NCI-H2081 (cell line): Measurements from ENCODE around the gene SUPT6H.
A peak's percentile ranks its signal among the peaks of the same experiment; 100 is the strongest.

ENCODE experiments used
- DNase-seq, 2 experiments: peaks; one replicate each; lab custom pipeline; 2025; lab: John Stamatoyannopoulos, UW

The SUPT6H gene

GRCh38 chr17:28661635-28662526, at the start of gene SUPT6H, which contains the start of gene SDF2:
Gene SUPT6H, plus strand, starts transcription at chr17:28662205. Its CDS starts 11,197 bp downstream, at chr17:28673402.
Gene SDF2, minus strand, starts transcription at chr17:28661906. Its CDS starts 30 bp downstream, at chr17:28661876.
- DNase-seq: peak; percentile 76 to 84

GRCh38 chr17:28612531-28612930, 49.5 kb upstream of the SUPT6H start:
- DNase-seq: no peak

- no peak for DNase-seq
These were observed 48.8 kb upstream of the SUPT6H start for GRCh38 chr17:28612936-28613872.

- no peak for DNase-seq
These were observed 48.0 kb upstream of the SUPT6H start, which contains the start of gene RSKR for GRCh38 chr17:28613931-28614381. Gene RSKR, minus strand, starts transcription at chr17:28614185. Its CDS starts 24 bp downstream, at chr17:28614161.

GRCh38 chr17:28615260-28615940, 46.6 kb upstream of the SUPT6H start:
- DNase-seq: no peak

GRCh38 chr17:28616281-28616680, 45.7 kb upstream of the SUPT6H start:
- DNase-seq: no peak

- no peak for DNase-seq
These were observed 43.5 kb upstream of the SUPT6H start for GRCh38 chr17:28618464-28618863.

- DNase-seq: no peak
These were observed 42.0 kb upstream of the SUPT6H start for GRCh38 chr17:28620010-28620409.

- DNase-seq: no peak
These were observed 39.8 kb upstream of the SUPT6H start for GRCh38 chr17:28622186-28622585.

- no peak for DNase-seq
These were observed 38.3 kb upstream of the SUPT6H start for GRCh38 chr17:28623696-28624095.

GRCh38 chr17:28624148-28624547, 37.9 kb upstream of the SUPT6H start:
- no peak for DNase-seq

GRCh38 chr17:28626818-28627217, 35.2 kb upstream of the SUPT6H start:
- DNase-seq: no peak

- no peak for DNase-seq
These were observed 27.7 kb upstream of the SUPT6H start for GRCh38 chr17:28634206-28634865.

- no peak for DNase-seq
These were observed 26.5 kb upstream of the SUPT6H start for GRCh38 chr17:28635506-28635905.

- DNase-seq: no peak
These were observed 20.4 kb upstream of the SUPT6H start for GRCh38 chr17:28641579-28641978.

GRCh38 chr17:28643983-28644786, 17.8 kb upstream of the SUPT6H start:
- peak; percentile 10 to 35 for DNase-seq

GRCh38 chr17:28644787-28645575, 17.0 kb upstream of the SUPT6H start, which contains the start of gene BLTP2:
Gene BLTP2, minus strand, starts transcription at chr17:28645158. Its CDS starts 102 bp downstream, at chr17:28645056.
- DNase-seq: peak; percentile 89 to 90

GRCh38 chr17:28645576-28645939, 16.4 kb upstream of the SUPT6H start:
- DNase-seq: no peak

- DNase-seq: no peak
These were observed 15.8 kb upstream of the SUPT6H start for GRCh38 chr17:28646039-28646754.
